IMR-90 (cell line): Measurements from ENCODE around the gene GDPD5. TPM values are rescaled to one million over a fixed set of nuclear protein-coding genes. Genes with fewer than 3 reads are reported as not detected.

Experiments used
- ATAC-seq: fragments of 200-7000 bp; cut with Tn5 transposase; 2 replicates; pipeline ENCODE4 v1.9.1; 2020; ENCODE audit warnings: low read depth, mild to moderate bottlenecking, moderate library complexity
- BruUV-seq: library from RNA; stranded (reverse); fragments of 400-500 nt; replicated peaks from 2 replicates; lab custom pipeline; 2021; lab: Mats Ljungman, UMichigan
- CTCF ChIA-PET: fragments of 300-600 bp; formaldehyde crosslinking; extraction: SDS; loops from one replicate; lab custom pipeline; 2021; ENCODE audit warnings: antibody characterized with exemption; lab: Yijun Ruan, JAX
- POLR2A ChIA-PET: fragments of 300-600 bp; sonication (Branson Sonifier 250); formaldehyde crosslinking; loops from one replicate; lab custom pipeline; 2022; ENCODE audit warnings: antibody characterized with exemption; ENCODE audit not compliant: unreplicated experiment; lab: Charles Lee
- DNase-seq: peaks from one replicate; pipeline ENCODE4 v3.0.0; 2013
- H2AFZ ChIP-seq: replicated peaks from 2 replicates; pipeline ENCODE3; 2013; ENCODE audit warnings: low read length, mild to moderate bottlenecking; ENCODE audit not compliant: poor library complexity
- H2AK5ac ChIP-seq: 2 replicates; pipeline ENCODE4 v1.6.1; 2013; ENCODE audit warnings: low read depth, low read length, inconsistent platforms
- H2AK9ac ChIP-seq: replicated peaks from 2 replicates; pipeline ENCODE3; 2013; ENCODE audit warnings: mild to moderate bottlenecking, low read depth, low read length, moderate library complexity; ENCODE audit not compliant: poor library complexity
- H2BK120ac ChIP-seq: 2 replicates; pipeline ENCODE4 v1.6.1; 2013; ENCODE audit warnings: low read depth, low read length, inconsistent platforms
- H2BK15ac ChIP-seq: 3 replicates; pipeline ENCODE4 v1.6.1; 2013; ENCODE audit warnings: low read depth, low read length, inconsistent platforms
- H2BK20ac ChIP-seq: 2 replicates; pipeline ENCODE4 v1.6.1; 2013; ENCODE audit warnings: low read depth, mild to moderate bottlenecking, inconsistent platforms, low read length, moderate library complexity
- H2BK5ac ChIP-seq: 2 replicates; pipeline ENCODE4 v1.6.1; 2013; ENCODE audit warnings: mild to moderate bottlenecking, low read depth, low read length, inconsistent platforms; ENCODE audit not compliant: poor library complexity, severe bottlenecking
- H3K14ac ChIP-seq: replicated peaks from 2 replicates; pipeline ENCODE4 v1.6.1; 2013; ENCODE audit warnings: low read depth, low read length, inconsistent platforms
- H3K18ac ChIP-seq: 2 replicates; pipeline ENCODE4 v1.6.1; 2013; ENCODE audit warnings: low read depth, low read length, control low read depth
- H3K23ac ChIP-seq: 2 replicates; pipeline ENCODE4 v1.6.1; 2013; ENCODE audit warnings: low read depth, low read length, inconsistent platforms
- H3K27ac ChIP-seq: 2 replicates; pipeline ENCODE4 v1.5.1; 2013; ENCODE audit warnings: mild to moderate bottlenecking, control low read depth, low read length; ENCODE audit not compliant: insufficient read depth
- H3K27me3 ChIP-seq: 2 replicates; pipeline ENCODE4 v1.6.1; 2013; ENCODE audit warnings: low read length; ENCODE audit not compliant: control insufficient read depth, insufficient read depth
- H3K36me3 ChIP-seq: 2 replicates; pipeline ENCODE4 v1.6.1; 2013; ENCODE audit warnings: low read length, mixed read lengths; ENCODE audit not compliant: control insufficient read depth, insufficient read depth
- H3K4ac ChIP-seq: 2 replicates; pipeline ENCODE4 v1.6.1; 2013; ENCODE audit warnings: low read depth, low read length, inconsistent platforms
- H3K4me1 ChIP-seq: 2 replicates; pipeline ENCODE4 v1.6.1; 2013; ENCODE audit warnings: low read length, mixed read lengths; ENCODE audit not compliant: control insufficient read depth, insufficient read depth
- H3K4me2 ChIP-seq: 2 replicates; pipeline ENCODE4 v1.6.1; 2013; ENCODE audit warnings: low read depth, mild to moderate bottlenecking, control low read depth, low read length, moderate library complexity
- H3K4me3 ChIP-seq: 2 replicates; pipeline ENCODE4 v1.5.1; 2013; ENCODE audit warnings: low read depth, mild to moderate bottlenecking, control low read depth, low read length, moderate library complexity; ENCODE audit not compliant: insufficient read depth
- H3K56ac ChIP-seq: 2 replicates; pipeline ENCODE4 v1.6.1; 2013; ENCODE audit warnings: low read length, inconsistent platforms; ENCODE audit not compliant: insufficient read depth; ENCODE audit errors: extremely low read depth
- H3K79me1 ChIP-seq, 2 experiments: 2 replicates each; pipeline ENCODE4 v1.6.1; 2013; ENCODE audit warnings: low read length in 2 of 2, inconsistent platforms in 1 of 2, low read depth in 1 of 2
- H3K9ac ChIP-seq: 2 replicates; pipeline ENCODE4 v1.6.1; 2013; ENCODE audit warnings: low read depth, low read length, control low read depth
- H3K9me1 ChIP-seq: 2 replicates; pipeline ENCODE4 v1.6.1; 2013; ENCODE audit warnings: low read length, inconsistent platforms; ENCODE audit not compliant: insufficient read depth
- H3K9me3 ChIP-seq: 2 replicates; pipeline ENCODE4 v1.6.1; 2013; ENCODE audit warnings: low read length; ENCODE audit not compliant: control insufficient read depth, insufficient read depth
- H4K20me1 ChIP-seq: 2 replicates; pipeline ENCODE4 v1.6.1; 2013; ENCODE audit warnings: low read length, inconsistent platforms; ENCODE audit not compliant: insufficient read depth
- H4K5ac ChIP-seq: 2 replicates; pipeline ENCODE4 v1.6.1; 2013; ENCODE audit warnings: mild to moderate bottlenecking, low read depth, low read length, control low read depth
- H4K8ac ChIP-seq, 2 experiments: 2 replicates each; pipeline ENCODE4 v1.6.1; 2013; ENCODE audit warnings: low read depth in 2 of 2, low read length in 2 of 2, control low read depth in 1 of 2, inconsistent platforms in 1 of 2
- H4K91ac ChIP-seq: 2 replicates; pipeline ENCODE4 v1.6.1; 2013; ENCODE audit warnings: low read depth, low read length, inconsistent platforms; ENCODE audit not compliant: insufficient read depth
- BHLHE40 ChIP-seq: fragments of 150-350 bp; IDR thresholded peaks from 2 replicates; pipeline ENCODE4 v1.6.1; 2016; ENCODE audit warnings: mild to moderate bottlenecking, low read depth, low read length
- CTCF ChIP-seq: conservative IDR thresholded peaks from 2 replicates; pipeline ENCODE4 v1.5.1; 2012; ENCODE audit warnings: mild to moderate bottlenecking, low read depth, low read length, improper control_type of control experiment
- ELK1 ChIP-seq: fragments of 150-350 bp; IDR thresholded peaks from 2 replicates; pipeline ENCODE4 v1.6.1; 2016; ENCODE audit warnings: low read depth, mild to moderate bottlenecking, low read length, moderate library complexity, borderline replicate concordance
- FOS ChIP-seq: fragments of 150-350 bp; IDR thresholded peaks from 2 replicates; pipeline ENCODE4 v1.6.1; 2016; ENCODE audit warnings: low read depth, low read length
- MXI1 ChIP-seq: IDR thresholded peaks from 2 replicates; pipeline ENCODE4 v1.6.1; 2012; ENCODE audit warnings: low read depth, mild to moderate bottlenecking, low read length, moderate library complexity, borderline replicate concordance
- POLR2A ChIP-seq: IDR thresholded peaks from 2 replicates; pipeline ENCODE4 v1.6.1; 2012; ENCODE audit warnings: mild to moderate bottlenecking, low read depth, low read length
- RCOR1 ChIP-seq: IDR thresholded peaks from 2 replicates; pipeline ENCODE4 v1.6.1; 2012; ENCODE audit warnings: mild to moderate bottlenecking, low read length, improper control_type of control experiment; ENCODE audit not compliant: insufficient replicate concordance
- RFX5 ChIP-seq: IDR thresholded peaks from 2 replicates; pipeline ENCODE4 v1.8.0; 2012; ENCODE audit warnings: low read depth, mild to moderate bottlenecking, low read length, moderate library complexity
- WGBS, 2 experiments: methylation state at CpG; one replicate each; pipeline versions ENCODE4 v1.1.5 to v1.1.7; 2013; ENCODE audit warnings: missing lambda C conversion rate in 2 of 2; ENCODE audit not compliant: insufficient read length in 1 of 2; ENCODE audit errors: extremely low coverage in 2 of 2; 5-methylcytosine and 5-hydroxymethylcytosine counted together
- dilution Hi-C: fragments of 300-500 bp; cut with HindIII; formaldehyde crosslinking; loops from one replicate; pipeline ENCODE4 v1.14.3; 2018; ENCODE audit warnings: low sequenced_read_pairs; ENCODE audit not compliant: unreplicated experiment
- in situ Hi-C: fragments of 300-500 bp; cut with MboI; formaldehyde crosslinking; loops from 3 replicates; pipeline ENCODE4 v1.14.3; 2019; ENCODE audit warnings: low sequenced_read_pairs, inconsistent platforms, mixed read lengths
- intact Hi-C: fragments of 100-400 bp; cut with micrococcal nuclease; formaldehyde crosslinking; loops from 2 replicates; pipeline ENCODE4 v1.10.0; 2022
- polyA plus RNA-seq, 3 experiments: library from polyadenylated mRNA; depleted of rRNA; stranded (reverse); fragments of >200 nt; gene quantifications; 2 replicates each; pipeline ENCODE4 v1.2.3, GENCODE V29; 2012; ENCODE audit warnings: low replicate concordance in 1 of 3
- total RNA-seq: library from RNA; depleted of rRNA; stranded (reverse); fragments of >200 nt; gene quantifications from 2 replicates; pipeline ENCODE4 v1.2.3, GENCODE V29; 2012

The GDPD5 gene
- total and polyA plus RNA-seq, 2 of the 4 experiments (the other 2 are of a cell fraction): 2.0 to 7.9 TPM

GRCh38 chr11:75548595-75549272 is 23.0 kb upstream of the GDPD5 start:
- Histone ChIP-seq H4K20me1 (no peaks in the 10 kb centered on the region), H2BK5ac (no peak overlapping the region), H3K9ac (no peak overlapping the region), H3K4me3 (no peak overlapping the region), H4K8ac (no peak overlapping the region), H2BK120ac (0 out of 2 replicates have a peak overlapping the region, but pooled peaks have one; percentile 29), H3K4me2 (no peak overlapping the region), H2AK5ac (peak overlapping the region; percentile 65; the same call in 1 of the 2 replicates), H3K9me3 (no peaks in the 10 kb centered on the region), H3K4ac (peak overlapping the region; percentile 70; the same call in 1 of the 2 replicates), H2BK15ac (no peak overlapping the region), H3K27me3 (peaks cover 8% of the 10 kb centered on the region), H3K23ac (no peak overlapping the region), H2BK20ac (no peak overlapping the region), H3K14ac (no peak overlapping the region), H4K5ac (no peak overlapping the region; the same call in 1 of the 2 replicates), H4K91ac (no peak overlapping the region; the same call in 1 of the 2 replicates), H3K18ac (no peak overlapping the region), H2AFZ (peak overlapping the region; percentile 87), H3K9me1 (peaks cover 5% of the 10 kb centered on the region; the same call in 1 of the 2 replicates), H3K36me3 (no peaks in the 10 kb centered on the region), H3K4me1 (peaks cover 7% of the 10 kb centered on the region), H2AK9ac (no peak overlapping the region), H3K27ac (no peak overlapping the region), H3K79me1 (peaks cover 3 to 19% of the 10 kb centered on the region in 2 experiments; a peak in 3 of 4 replicates), H3K56ac (no peak overlapping the region)
- TF ChIP-seq FOS (no peak), POLR2A (no peak), RCOR1 (no peak), MXI1 (no peak), BHLHE40 (no peak), RFX5 (no peak), CTCF (no peak), ELK1 (no peak)
- CTCF ChIA-PET: interaction anchor here (1.0 to 1.5 kb wide), 2 partner anchors 25 to 27 kb away, joined by 3 to 7 read pairs; no protein-coding TSS in a partner anchor
- POLR2A ChIA-PET: no interaction called here
- dilution Hi-C loops: no loop called here
- 89% methylated on average over 3 of the region's 8 CpGs; no CpG with 5 or more reads in 1 of the 2 experiments for WGBS, 2 experiments
- no peak for DNase-seq
- no peak for ATAC-seq
- intact Hi-C loops: no loop called here
- in situ Hi-C loops: loop anchor here (25.0 kb wide), 1 partner anchor 261 kb away; no protein-coding TSS in a partner anchor
- BruUV-seq: no TSS peak
